HG03432 (cell line): Measurements from ENCODE around the gene ANKRD27.
"Not testable (repeated sequence)": the region's sequence is repeated elsewhere in the genome, so short reads cannot be mapped to it uniquely, and the experiment has no call there.

ENCODE experiments used
- ATAC-seq: cut with Tn5 transposase; IDR thresholded peaks from one replicate; pipeline ENCODE4 v1.9.1; 2021; ENCODE audit warnings: mild to moderate bottlenecking, moderate library complexity; ENCODE audit not compliant: unreplicated experiment

The ANKRD27 gene

GRCh38 chr19:32607479-32607878 lies 67.5 kb downstream of the ANKRD27 start:
- ATAC-seq = no peak

GRCh38 chr19:32606289-32606688 lies 68.7 kb downstream of the ANKRD27 start:
- ATAC-seq = no peak

GRCh38 chr19:32605544-32605943 lies 69.4 kb downstream of the ANKRD27 start:
- no peak for ATAC-seq

- ATAC-seq = no peak
Observed at GRCh38 chr19:32603961-32604360, 71.0 kb downstream of the ANKRD27 start.

GRCh38 chr19:32599736-32600157 lies 75.2 kb downstream of the ANKRD27 start:
- no peak for ATAC-seq

- ATAC-seq = no peak
Observed at GRCh38 chr19:32599258-32599657, 75.7 kb downstream of the ANKRD27 start.

- no peak for ATAC-seq
Observed at GRCh38 chr19:32598022-32598421, 77.0 kb downstream of the ANKRD27 start.

GRCh38 chr19:32595491-32595890 lies 79.5 kb downstream of the ANKRD27 start:
- no peak for ATAC-seq

GRCh38 chr19:32594021-32594420 lies 81.0 kb downstream of the ANKRD27 start:
- no peak for ATAC-seq

- not testable (repeated sequence) for ATAC-seq
Observed at GRCh38 chr19:32587747-32588504, 87.1 kb downstream of the ANKRD27 start.

GRCh38 chr19:32581705-32582179 lies 93.2 kb downstream of the ANKRD27 start:
- ATAC-seq = peak; percentile 15

GRCh38 chr19:32580901-32581704 lies 93.9 kb downstream of the ANKRD27 start, which contains the start of gene PDCD5:
Gene PDCD5, plus strand, starts transcription at chr19:32581190. Its CDS starts 72 bp downstream, at chr19:32581262.
- ATAC-seq = peak; percentile 93

- ATAC-seq = peak; percentile 27
Observed at GRCh38 chr19:32580353-32580900, 94.6 kb downstream of the ANKRD27 start.

- no peak for ATAC-seq
Observed at GRCh38 chr19:32576790-32577189, 98.2 kb downstream of the ANKRD27 start.

- no peak for ATAC-seq
Observed at GRCh38 chr19:32573492-32573794, 101.5 kb downstream of the ANKRD27 start.

- ATAC-seq = not testable (repeated sequence)
Observed at GRCh38 chr19:32572700-32573491, 102.1 kb downstream of the ANKRD27 start.

GRCh38 chr19:32571471-32572075 lies 103.4 kb downstream of the ANKRD27 start:
- ATAC-seq = not testable (repeated sequence)

GRCh38 chr19:32570081-32570785 lies 104.7 kb downstream of the ANKRD27 start:
- ATAC-seq = no peak

- no peak for ATAC-seq
Observed at GRCh38 chr19:32567486-32567885, 107.5 kb downstream of the ANKRD27 start.
